Nephron (organoid): Measurements from ENCODE around the gene S100A3.

ENCODE experiments used
- H3K27ac Mint-ChIP-seq, 3 experiments: 2 replicates each; pipeline ENCODE4 v1.8.0; 2020; ENCODE audit warnings: mixed read lengths in 3 of 3, mild to moderate bottlenecking in 2 of 3, moderate library complexity in 1 of 3
- H3K27me3 Mint-ChIP-seq: 2 replicates; pipeline ENCODE4 v1.8.0; 2021; ENCODE audit warnings: low read depth, mild to moderate bottlenecking, moderate library complexity, mixed read lengths
- H3K36me3 Mint-ChIP-seq: 2 replicates; pipeline ENCODE4 v1.8.0; 2020; ENCODE audit warnings: low read depth, mixed read lengths
- H3K4me1 Mint-ChIP-seq: 2 replicates; pipeline ENCODE4 v1.8.0; 2020; ENCODE audit warnings: mixed read lengths
- H3K4me3 Mint-ChIP-seq, 3 experiments: 2 replicates each; pipeline ENCODE4 v1.8.0; 2020; ENCODE audit warnings: mild to moderate bottlenecking in 3 of 3, mixed read lengths in 3 of 3, moderate library complexity in 2 of 3
- H3K9me3 Mint-ChIP-seq: 2 replicates; pipeline ENCODE4 v1.8.0; 2020; ENCODE audit warnings: mixed read lengths
- TF ChIP-seq, protein P1 (sequence below), 3 experiments: fragments of 200-600 bp; sonication (generic); IDR thresholded peaks; one replicate each; pipeline ENCODE4 v1.5.0; 2021; ENCODE audit warnings: antibody characterized with exemption in 3 of 3; ENCODE audit not compliant: unreplicated experiment in 3 of 3

S100A3 gene

DNA sequence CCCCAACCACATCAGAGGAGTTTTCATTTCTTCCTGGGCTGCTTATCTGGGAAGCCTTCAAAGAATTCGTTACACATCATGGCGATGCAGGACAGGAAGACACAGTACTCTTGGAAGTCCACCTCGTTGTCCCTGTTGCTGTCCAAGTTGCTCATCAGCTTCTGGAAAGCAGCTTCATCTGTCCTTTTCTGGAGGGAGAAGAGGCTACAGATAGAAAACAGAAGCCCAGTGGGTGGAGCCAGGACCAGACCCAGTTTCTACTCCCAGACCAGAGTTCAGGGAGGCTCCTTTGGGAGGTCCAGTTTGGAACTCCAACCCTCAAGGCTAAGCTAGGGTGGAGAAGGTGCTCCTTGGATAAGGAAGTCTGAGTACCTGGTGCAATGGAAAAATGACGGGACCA is 5.3 kb downstream of the S100A3 start:
- H3K27me3 Mint-ChIP-seq, result peaks cover 7% of the 10 kb centered on the region
- TF ChIP-seq, protein P1, sequence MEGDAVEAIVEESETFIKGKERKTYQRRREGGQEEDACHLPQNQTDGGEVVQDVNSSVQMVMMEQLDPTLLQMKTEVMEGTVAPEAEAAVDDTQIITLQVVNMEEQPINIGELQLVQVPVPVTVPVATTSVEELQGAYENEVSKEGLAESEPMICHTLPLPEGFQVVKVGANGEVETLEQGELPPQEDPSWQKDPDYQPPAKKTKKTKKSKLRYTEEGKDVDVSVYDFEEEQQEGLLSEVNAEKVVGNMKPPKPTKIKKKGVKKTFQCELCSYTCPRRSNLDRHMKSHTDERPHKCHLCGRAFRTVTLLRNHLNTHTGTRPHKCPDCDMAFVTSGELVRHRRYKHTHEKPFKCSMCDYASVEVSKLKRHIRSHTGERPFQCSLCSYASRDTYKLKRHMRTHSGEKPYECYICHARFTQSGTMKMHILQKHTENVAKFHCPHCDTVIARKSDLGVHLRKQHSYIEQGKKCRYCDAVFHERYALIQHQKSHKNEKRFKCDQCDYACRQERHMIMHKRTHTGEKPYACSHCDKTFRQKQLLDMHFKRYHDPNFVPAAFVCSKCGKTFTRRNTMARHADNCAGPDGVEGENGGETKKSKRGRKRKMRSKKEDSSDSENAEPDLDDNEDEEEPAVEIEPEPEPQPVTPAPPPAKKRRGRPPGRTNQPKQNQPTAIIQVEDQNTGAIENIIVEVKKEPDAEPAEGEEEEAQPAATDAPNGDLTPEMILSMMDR (IDR thresholded peaks at IDR 0.05; ENCODE audit: unreplicated experiment in 3 of 3), result no peak
- H3K4me3 Mint-ChIP-seq, result peak overlapping the region in 2 of 3 experiments; percentile 79 to 82
- H3K36me3 Mint-ChIP-seq, result no peaks in the 10 kb centered on the region
- peak overlapping the region; percentile 98 to 99 (median 98) for H3K27ac Mint-ChIP-seq
- no peaks in the 10 kb centered on the region for H3K9me3 Mint-ChIP-seq
- H3K4me1 Mint-ChIP-seq, result peaks cover 68% of the 10 kb centered on the region

DNA sequence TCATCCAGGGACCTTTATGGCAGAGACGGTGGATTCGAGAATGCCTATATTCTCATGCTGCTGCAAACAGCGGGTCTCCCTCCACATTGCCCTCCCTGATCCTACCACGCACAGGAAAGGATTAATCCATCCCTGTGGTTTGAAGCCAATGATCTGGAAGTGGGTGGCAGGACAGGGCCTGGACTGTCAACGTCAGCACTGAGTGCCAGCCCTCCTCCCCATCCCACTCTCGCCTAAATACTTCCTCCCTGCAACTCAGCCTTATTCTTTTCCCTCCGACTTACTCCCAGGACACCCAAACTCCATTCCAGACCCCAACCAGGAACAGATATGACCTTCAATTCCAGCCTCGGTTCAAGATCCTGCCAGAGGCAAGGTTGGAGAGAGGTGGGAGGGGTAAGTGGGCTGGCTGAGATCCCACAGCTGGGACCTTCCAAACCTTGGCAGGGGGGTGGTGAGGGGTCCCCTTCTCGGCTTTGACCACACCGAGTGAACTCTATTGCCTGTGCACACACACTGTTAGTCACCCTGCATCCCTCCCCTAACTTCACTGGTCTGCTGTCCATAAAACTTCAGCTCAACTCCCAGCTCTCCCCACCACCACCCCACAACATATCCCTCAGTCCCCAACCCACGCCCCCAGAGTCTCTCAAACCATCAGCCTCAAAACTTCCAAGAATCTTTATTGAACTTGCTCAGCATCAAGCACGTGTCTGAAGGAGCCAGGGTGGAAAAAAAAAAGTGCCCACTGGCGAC is 5.9 kb downstream of the S100A3 start:
- H3K9me3 Mint-ChIP-seq, result no peaks in the 10 kb centered on the region
- TF ChIP-seq, protein P1 (IDR thresholded peaks at IDR 0.05; ENCODE audit: unreplicated experiment in 3 of 3), result no peak
- peak overlapping the region; percentile 98 to 99 (median 98) for H3K27ac Mint-ChIP-seq
- no peaks in the 10 kb centered on the region for H3K36me3 Mint-ChIP-seq
- H3K4me3 Mint-ChIP-seq, result peak overlapping the region; percentile 13 to 71 (median 39)
- H3K4me1 Mint-ChIP-seq, result peaks cover 64% of the 10 kb centered on the region
- H3K27me3 Mint-ChIP-seq, result peaks cover 6% of the 10 kb centered on the region

DNA sequence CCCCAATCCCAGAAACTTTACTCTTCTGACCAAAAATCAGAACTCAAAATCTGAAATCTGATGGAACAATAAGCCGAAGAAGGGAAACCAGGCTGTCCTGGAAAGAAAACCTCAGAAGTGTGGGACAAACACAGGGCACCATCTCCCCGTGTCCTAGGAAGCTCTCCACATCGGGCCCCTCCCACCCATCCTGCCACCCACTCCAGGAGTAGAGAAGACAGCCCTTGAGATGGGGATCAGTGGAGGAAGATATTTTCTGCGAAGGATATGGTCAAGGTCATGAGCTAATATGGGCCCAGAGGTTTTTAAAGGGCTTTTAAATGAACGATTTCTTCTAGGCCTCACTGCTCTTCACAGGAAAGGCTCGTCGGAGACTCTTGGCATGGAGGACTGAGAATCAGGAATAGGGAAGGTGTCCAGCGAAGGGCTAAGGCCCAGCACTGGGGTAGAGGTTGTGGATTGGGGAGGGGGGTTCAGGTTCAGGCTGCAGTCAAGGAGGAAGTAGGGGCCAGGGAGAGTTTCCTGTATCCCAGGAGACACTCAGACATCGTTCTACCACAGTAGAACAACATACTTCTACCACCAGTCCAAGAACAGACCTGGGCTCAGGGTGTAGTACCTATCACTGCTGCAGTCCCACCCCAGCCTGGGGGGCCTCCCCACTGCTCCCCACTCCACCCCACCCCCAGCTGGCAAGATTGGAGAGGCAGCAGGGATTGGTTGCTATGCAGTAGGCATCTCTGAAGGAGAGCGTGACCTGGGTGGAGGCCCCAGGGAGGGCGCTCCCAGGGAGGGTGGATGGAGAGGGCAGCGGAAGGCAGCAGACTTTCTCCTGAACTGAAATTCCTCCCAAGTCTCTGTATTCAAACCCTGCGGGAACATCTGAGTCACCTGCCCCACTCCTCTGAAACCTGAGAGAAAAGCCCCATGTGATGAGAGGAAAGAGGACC is 7.1 kb downstream of the S100A3 start:
- Mint-ChIP-seq H3K27me3 (no peaks in the 10 kb centered on the region), H3K27ac (peak overlapping the region; percentile 98 to 99 (median 98)), H3K4me3 (peak overlapping the region in 2 of 3 experiments; percentile 29 to 32), H3K4me1 (peaks cover 64% of the 10 kb centered on the region), H3K36me3 (no peaks in the 10 kb centered on the region), H3K9me3 (no peaks in the 10 kb centered on the region)
- TF ChIP-seq, protein P1 (IDR thresholded peaks at IDR 0.05; ENCODE audit: unreplicated experiment in 3 of 3), result no peak

DNA sequence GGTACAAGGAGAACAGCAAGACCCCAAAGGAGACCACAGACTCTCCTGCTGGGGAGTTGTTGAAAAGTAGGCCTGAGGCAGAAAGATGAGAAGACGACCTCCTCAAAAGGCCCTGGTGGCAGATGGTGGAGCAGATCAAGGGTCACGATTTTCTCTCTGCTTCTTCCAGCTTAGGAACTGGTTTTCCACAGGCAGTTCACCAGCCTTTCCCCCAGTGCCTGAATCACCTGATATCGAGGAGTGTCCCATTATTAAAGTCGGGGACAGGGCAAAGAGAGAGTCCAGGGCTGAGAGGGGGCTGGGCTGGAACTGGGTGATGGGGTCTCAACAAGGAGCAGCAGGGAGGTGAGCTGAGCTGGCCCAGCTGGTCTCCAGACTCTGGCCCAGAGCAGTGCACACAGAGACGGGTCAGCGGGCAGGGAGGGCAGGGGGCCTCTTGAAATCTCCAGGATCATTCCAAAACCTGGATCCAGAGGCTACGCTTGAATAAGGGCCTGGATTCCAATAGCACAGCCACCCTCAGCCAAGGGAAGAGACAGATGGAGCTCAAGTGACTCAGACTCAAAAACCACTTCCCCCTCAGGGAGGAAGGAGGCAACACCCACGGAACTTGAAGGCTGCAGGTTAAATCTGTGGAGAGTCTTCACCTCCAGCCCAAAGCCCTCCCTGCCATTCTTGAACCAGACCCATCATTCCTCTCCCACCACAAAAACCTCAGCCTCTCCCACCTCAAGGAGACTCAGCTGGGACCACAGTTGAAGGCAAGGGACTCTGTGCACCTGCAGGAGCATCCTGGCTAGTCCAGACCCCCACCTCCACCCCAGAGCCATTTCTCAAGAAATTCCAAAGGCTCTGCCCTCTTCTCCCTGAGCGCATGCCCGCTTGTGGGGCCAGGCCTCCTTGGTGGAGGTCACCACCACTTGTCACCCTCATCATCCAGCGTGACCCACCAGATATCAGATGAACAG is 8.4 kb downstream of the S100A3 start, which contains the start of gene S100A5:
S100A5 (minus strand) TSS at position 541 of the 968 bp plus-strand sequence. CDS start 743 bp downstream, outside the sequence.
- Mint-ChIP-seq H3K36me3 (no peaks in the 10 kb centered on the region), H3K27ac (peak within 1 kb of the TSS; percentile 84 to 99 (median 98)), H3K4me3 (peak within 1 kb of the TSS in 2 of 3 experiments; percentile 29 to 32), H3K27me3 (peaks cover 4% of the 10 kb centered on the region), H3K4me1 (peaks cover 57% of the 10 kb centered on the region), H3K9me3 (no peaks in the 10 kb centered on the region)
- TF ChIP-seq, protein P1 (IDR thresholded peaks at IDR 0.05; ENCODE audit: unreplicated experiment in 3 of 3), result no peak

DNA sequence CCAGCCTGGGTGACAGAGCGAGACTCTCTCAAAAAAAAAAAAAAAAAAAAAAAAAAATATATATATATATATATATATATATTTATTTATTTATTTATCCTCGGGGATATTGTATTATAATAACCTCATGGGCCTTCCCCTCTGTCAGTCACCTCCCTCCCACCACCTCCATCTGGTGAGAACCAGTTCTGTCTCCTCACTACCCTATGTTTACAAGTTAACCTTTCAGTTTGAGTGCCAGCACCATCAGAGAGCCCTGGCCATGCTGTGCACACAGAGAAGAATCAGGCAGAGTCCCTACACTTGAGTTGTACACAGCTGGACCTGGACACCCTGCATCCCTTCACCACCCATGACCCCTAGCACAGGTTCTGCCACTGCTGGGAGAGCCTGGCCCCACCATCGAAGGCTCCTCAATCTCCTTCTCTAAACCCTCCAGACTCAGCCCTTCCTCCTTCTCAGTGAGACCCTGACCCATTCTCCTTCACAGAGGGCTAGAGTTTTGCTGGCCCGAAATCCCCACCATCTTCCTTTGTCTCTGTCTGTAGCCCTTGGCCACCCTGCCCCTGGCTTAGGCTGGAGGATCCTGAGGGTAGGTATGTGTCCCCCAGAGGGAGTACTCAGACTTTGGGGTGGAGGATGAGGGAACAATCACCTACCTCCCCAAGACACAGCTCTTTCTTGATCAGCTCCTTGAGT is 9.5 kb downstream of the S100A3 start:
- no peaks in the 10 kb centered on the region for H3K9me3 Mint-ChIP-seq
- peak overlapping the region in 2 of 3 experiments; percentile 84 to 98 for H3K27ac Mint-ChIP-seq
- peaks cover 50% of the 10 kb centered on the region for H3K4me1 Mint-ChIP-seq

More for the DNA sequence above, 9.5 kb downstream of the S100A3 start:
- Mint-ChIP-seq H3K4me3 (no peak overlapping the region), H3K27me3 (peaks cover 4% of the 10 kb centered on the region), H3K36me3 (no peaks in the 10 kb centered on the region)
- TF ChIP-seq, protein P1 (IDR thresholded peaks at IDR 0.05; ENCODE audit: unreplicated experiment in 3 of 3), result no peak
